Measurements from ENCODE around the gene MTREX.

DNA sequence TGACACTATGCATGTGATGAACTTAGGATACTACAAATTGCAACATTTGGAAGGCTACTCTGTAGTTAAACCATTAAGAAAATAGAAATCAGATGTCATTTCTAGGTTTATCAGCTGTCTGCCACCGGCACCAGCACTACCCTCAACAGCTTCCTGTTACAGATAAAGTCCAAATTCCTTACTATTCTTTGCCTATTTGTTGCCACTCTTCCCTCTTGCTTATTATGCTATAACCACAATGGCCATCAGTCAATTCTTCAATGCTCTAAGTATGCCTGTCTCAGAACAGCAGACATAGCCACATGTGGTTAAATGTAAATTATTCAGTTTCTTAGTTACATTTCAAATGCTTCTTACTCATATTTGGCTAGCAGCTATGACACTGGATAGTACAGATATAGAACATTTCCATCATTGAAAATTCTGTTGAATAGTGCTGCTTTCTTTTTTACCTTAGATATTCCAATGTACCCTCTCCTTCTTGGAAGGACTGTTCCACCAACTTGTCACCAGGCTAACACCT, 21.3 kb upstream of the MTREX start:
- TF ChIP-seq, protein P1, sequence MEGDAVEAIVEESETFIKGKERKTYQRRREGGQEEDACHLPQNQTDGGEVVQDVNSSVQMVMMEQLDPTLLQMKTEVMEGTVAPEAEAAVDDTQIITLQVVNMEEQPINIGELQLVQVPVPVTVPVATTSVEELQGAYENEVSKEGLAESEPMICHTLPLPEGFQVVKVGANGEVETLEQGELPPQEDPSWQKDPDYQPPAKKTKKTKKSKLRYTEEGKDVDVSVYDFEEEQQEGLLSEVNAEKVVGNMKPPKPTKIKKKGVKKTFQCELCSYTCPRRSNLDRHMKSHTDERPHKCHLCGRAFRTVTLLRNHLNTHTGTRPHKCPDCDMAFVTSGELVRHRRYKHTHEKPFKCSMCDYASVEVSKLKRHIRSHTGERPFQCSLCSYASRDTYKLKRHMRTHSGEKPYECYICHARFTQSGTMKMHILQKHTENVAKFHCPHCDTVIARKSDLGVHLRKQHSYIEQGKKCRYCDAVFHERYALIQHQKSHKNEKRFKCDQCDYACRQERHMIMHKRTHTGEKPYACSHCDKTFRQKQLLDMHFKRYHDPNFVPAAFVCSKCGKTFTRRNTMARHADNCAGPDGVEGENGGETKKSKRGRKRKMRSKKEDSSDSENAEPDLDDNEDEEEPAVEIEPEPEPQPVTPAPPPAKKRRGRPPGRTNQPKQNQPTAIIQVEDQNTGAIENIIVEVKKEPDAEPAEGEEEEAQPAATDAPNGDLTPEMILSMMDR (IDR thresholded peaks at IDR 0.05) = no peak
- TF ChIP-seq EHMT2 (IDR thresholded peaks at IDR 0.05; ENCODE audit: low read depth) = no peak
- TF ChIP-seq CBX8 (IDR thresholded peaks at IDR 0.05) = no peak
- TF ChIP-seq MAZ (IDR thresholded peaks at IDR 0.05; ENCODE audit: borderline replicate concordance, low read depth, low read length) = no peak
- TF ChIP-seq, protein P2, sequence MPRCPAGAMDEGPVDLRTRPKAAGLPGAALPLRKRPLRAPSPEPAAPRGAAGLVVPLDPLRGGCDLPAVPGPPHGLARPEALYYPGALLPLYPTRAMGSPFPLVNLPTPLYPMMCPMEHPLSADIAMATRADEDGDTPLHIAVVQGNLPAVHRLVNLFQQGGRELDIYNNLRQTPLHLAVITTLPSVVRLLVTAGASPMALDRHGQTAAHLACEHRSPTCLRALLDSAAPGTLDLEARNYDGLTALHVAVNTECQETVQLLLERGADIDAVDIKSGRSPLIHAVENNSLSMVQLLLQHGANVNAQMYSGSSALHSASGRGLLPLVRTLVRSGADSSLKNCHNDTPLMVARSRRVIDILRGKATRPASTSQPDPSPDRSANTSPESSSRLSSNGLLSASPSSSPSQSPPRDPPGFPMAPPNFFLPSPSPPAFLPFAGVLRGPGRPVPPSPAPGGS (IDR thresholded peaks at IDR 0.05) = no peak
- TF ChIP-seq RAD21 (conservative IDR thresholded peaks at IDR 0.05 in 1 of 2, IDR thresholded peaks at IDR 0.05 in 1 of 2) = no peak
- no peak for TF ChIP-seq HOXA7 (CRISPR knock-in tag; IDR thresholded peaks at IDR 0.05)
- TF ChIP-seq HOXB13 (CRISPR knock-in tag; IDR thresholded peaks at IDR 0.05; ENCODE audit: low read depth) = no peak
- no peak for TF ChIP-seq POLR2AphosphoS2 (conservative IDR thresholded peaks at IDR 0.05; ENCODE audit: low read length)
- TF ChIP-seq SREBF2 (IDR thresholded peaks at IDR 0.05) = no peak
- TF ChIP-seq, protein P3, sequence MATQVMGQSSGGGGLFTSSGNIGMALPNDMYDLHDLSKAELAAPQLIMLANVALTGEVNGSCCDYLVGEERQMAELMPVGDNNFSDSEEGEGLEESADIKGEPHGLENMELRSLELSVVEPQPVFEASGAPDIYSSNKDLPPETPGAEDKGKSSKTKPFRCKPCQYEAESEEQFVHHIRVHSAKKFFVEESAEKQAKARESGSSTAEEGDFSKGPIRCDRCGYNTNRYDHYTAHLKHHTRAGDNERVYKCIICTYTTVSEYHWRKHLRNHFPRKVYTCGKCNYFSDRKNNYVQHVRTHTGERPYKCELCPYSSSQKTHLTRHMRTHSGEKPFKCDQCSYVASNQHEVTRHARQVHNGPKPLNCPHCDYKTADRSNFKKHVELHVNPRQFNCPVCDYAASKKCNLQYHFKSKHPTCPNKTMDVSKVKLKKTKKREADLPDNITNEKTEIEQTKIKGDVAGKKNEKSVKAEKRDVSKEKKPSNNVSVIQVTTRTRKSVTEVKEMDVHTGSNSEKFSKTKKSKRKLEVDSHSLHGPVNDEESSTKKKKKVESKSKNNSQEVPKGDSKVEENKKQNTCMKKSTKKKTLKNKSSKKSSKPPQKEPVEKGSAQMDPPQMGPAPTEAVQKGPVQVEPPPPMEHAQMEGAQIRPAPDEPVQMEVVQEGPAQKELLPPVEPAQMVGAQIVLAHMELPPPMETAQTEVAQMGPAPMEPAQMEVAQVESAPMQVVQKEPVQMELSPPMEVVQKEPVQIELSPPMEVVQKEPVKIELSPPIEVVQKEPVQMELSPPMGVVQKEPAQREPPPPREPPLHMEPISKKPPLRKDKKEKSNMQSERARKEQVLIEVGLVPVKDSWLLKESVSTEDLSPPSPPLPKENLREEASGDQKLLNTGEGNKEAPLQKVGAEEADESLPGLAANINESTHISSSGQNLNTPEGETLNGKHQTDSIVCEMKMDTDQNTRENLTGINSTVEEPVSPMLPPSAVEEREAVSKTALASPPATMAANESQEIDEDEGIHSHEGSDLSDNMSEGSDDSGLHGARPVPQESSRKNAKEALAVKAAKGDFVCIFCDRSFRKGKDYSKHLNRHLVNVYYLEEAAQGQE (IDR thresholded peaks at IDR 0.05) = no peak
- TF ChIP-seq TFCP2L1 (CRISPR knock-in tag; IDR thresholded peaks at IDR 0.05) = no peak
